Testis (tissue), 3 donors: ENCODE measurements around the gene RNF166. TPM values are rescaled to one million over a fixed set of nuclear protein-coding genes. Genes with fewer than 3 reads are reported as not detected.

ENCODE experiments used
- DNase-seq: peaks from one replicate; pipeline ENCODE4 v3.0.0-alpha.2; 2019
- H3K27ac ChIP-seq, 2 donors: fragments of 200-600 bp; sonication (generic); one replicate each; pipeline ENCODE4 v1.5.1; 2019
- H3K27me3 ChIP-seq: fragments of 200-600 bp; sonication (generic); one replicate; pipeline ENCODE4 v1.5.1; 2019
- H3K36me3 ChIP-seq: fragments of 200-600 bp; sonication (generic); one replicate; pipeline ENCODE4 v1.5.1; 2017; ENCODE audit warnings: low read depth; ENCODE audit errors: missing control alignments
- H3K4me1 ChIP-seq: fragments of 200-600 bp; sonication (generic); one replicate; pipeline ENCODE4 v1.5.1; 2019
- H3K4me3 ChIP-seq, 2 donors: fragments of 200-600 bp; sonication (generic); one replicate each; pipeline ENCODE4 v1.5.1; 2017 to 2019
- H3K9me3 ChIP-seq: fragments of 200-600 bp; sonication (generic); one replicate; pipeline ENCODE4 v1.5.1; 2017
- POLR2A ChIP-seq: fragments of 450-650 bp; IDR thresholded peaks from one replicate; pipeline ENCODE4 v1.6.1; 2017; ENCODE audit warnings: antibody characterized with exemption, mild to moderate bottlenecking, moderate library complexity
- WGBS, 2 donors: methylation state at CpG; one replicate each; pipeline ENCODE4 v1.1.5; 2018; 5-methylcytosine and 5-hydroxymethylcytosine counted together
- intact Hi-C: fragments of 100-400 bp; cut with DNase I; formaldehyde crosslinking; loops from one replicate; pipeline ENCODE4 v1.15.1; 2023; ENCODE audit warnings: low total_unique reads
- polyA plus RNA-seq: library from polyadenylated mRNA; stranded (reverse); fragments of 350-450 nt; fragmentation: Illumina TruSeq; extraction: RNeasy Lipid Tissue Mini Kit (QIAGEN cat#74804); gene quantifications from one replicate; pipeline ENCODE4 v1.2.3, GENCODE V29; 2014; ENCODE audit warnings: low read depth, low replicate concordance; ENCODE audit not compliant: insufficient read depth
- total RNA-seq, 2 donors: library from RNA; depleted of rRNA; stranded (reverse); fragments of >200 nt; gene quantifications; one replicate each; pipeline ENCODE4 v1.2.3, GENCODE V29; 2016
- TF ChIP-seq, protein P1 (sequence below), 3 experiments: fragments of 450-650 bp in 2 of 3; fragments of 200-600 bp in 1 of 3; sonication (generic) in 1 of 3; IDR thresholded peaks; one replicate each; pipeline ENCODE4 v1.5.1; 2016 to 2019; ENCODE audit warnings: antibody characterized with exemption in 3 of 3, mild to moderate bottlenecking in 2 of 3, moderate library complexity in 1 of 3

Gene RNF166
- total and polyA plus RNA-seq, 3 donors from 2014 or later = 18.3 to 41.3 (median 37.4) TPM

DNA sequence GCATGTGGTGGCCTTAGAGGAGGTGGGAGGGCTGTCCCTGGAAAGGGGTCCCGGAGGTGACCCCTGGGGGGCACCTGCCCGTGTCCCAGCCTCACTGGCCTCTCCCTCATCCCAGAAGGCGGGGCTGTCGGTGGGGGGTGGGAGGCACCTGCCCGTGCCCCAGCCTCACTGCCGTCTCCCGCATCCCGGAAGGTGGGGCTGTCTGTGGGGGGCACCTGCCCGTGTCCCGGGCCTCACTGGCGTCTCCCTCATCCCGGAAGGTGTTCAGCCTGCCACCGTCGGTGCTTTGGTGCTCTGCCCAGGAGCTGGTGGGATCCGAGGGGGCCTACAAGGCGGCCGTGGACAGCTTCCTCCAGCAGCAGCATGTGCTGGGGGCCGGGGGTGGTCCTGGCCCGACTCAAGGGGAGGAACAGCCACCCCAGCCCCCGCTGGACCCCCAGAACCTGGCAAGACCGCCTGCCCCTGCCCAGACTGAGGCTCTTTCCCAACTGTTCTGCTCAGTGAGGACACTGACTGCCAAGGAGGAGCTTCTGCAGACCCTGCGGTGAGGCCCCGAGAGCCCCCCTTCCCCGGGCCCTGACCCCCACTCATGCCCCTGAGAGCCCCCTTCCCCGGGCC is 6.3 kb upstream of the RNF166 start:
- Histone ChIP-seq H3K27ac (no peak overlapping the region), H3K4me3 (no peak overlapping the region), H3K9me3 (no peaks in the 10 kb centered on the region), H3K36me3 (no peaks in the 10 kb centered on the region), H3K27me3 (no peaks in the 10 kb centered on the region), H3K4me1 (peaks cover under 1% of the 10 kb centered on the region)
- DNase-seq = no peak
- intact Hi-C loops = no loop called here
- TF ChIP-seq POLR2A = no peak
- TF ChIP-seq, protein P1, sequence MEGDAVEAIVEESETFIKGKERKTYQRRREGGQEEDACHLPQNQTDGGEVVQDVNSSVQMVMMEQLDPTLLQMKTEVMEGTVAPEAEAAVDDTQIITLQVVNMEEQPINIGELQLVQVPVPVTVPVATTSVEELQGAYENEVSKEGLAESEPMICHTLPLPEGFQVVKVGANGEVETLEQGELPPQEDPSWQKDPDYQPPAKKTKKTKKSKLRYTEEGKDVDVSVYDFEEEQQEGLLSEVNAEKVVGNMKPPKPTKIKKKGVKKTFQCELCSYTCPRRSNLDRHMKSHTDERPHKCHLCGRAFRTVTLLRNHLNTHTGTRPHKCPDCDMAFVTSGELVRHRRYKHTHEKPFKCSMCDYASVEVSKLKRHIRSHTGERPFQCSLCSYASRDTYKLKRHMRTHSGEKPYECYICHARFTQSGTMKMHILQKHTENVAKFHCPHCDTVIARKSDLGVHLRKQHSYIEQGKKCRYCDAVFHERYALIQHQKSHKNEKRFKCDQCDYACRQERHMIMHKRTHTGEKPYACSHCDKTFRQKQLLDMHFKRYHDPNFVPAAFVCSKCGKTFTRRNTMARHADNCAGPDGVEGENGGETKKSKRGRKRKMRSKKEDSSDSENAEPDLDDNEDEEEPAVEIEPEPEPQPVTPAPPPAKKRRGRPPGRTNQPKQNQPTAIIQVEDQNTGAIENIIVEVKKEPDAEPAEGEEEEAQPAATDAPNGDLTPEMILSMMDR (IDR thresholded peaks at IDR 0.05) = no peak
- WGBS, 2 donors = 80 to 90% methylated on average over 2 to 24 of the region's 25 CpGs

DNA sequence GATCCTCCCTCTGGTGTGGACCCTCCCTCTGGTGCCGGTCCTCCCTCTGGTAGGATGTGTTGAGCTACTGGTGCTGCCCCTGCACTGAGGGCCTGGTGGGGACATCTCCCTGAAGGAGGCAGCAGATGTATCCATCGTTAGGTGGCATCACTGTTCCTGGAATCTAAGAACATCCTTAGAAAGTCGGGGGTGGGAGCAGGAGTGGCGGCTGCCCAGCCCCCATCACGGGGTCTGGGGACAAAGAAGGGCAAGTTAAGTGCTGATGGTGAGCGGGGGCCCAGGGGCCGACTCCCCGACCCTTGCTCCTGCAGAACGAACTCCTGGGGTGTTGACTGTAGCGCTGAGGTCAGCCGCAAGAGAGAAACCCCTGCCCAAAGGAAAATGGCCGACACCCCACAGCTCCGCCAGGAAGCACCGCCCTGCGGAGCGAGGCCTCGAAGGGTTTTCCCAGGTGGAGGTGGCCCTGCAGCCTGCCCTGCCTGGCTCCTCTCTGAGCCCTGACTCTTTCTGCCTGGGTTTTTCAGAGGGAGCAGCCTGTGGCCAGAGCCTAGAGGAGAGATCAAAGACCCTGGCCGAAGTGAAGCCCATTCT is 5.6 kb upstream of the RNF166 start:
- WGBS, 2 donors = 83% methylated on average over 6 to 17 of the region's 18 CpGs

DNA sequence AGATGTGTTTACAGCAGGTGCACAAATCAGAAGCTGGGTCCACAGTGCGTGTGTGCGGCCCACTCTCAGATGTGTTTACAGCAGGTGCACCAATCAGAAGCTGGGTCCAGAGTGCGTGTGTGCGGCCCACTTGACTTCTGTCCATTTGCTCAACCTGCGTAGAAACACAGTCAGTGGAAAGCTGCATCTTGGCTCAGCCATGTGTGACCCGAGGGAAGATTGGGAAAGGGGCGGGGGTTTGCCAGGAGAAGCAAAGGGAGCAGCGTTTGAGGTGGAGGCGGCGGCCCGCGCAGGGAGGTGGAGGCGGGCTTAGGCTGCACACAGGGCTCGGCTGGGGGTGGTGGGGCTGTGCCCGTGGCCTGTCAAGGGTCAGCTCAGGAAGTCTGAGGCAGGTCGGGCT is 4.3 kb upstream of the RNF166 start:
- H3K4me3 ChIP-seq = no peak overlapping the region
- H3K27ac ChIP-seq = no peak overlapping the region
- no peak for DNase-seq
- 75 to 81% methylated on average over 14 to 15 of the region's 16 CpGs for WGBS, 2 donors
- no peaks in the 10 kb centered on the region for H3K27me3 ChIP-seq
- no peaks in the 10 kb centered on the region for H3K36me3 ChIP-seq
- TF ChIP-seq, protein P1 (IDR thresholded peaks at IDR 0.05) = no peak
- no peak for TF ChIP-seq POLR2A
- H3K4me1 ChIP-seq = peaks cover 9% of the 10 kb centered on the region
- intact Hi-C loops = no loop called here
- no peaks in the 10 kb centered on the region for H3K9me3 ChIP-seq

More for the DNA sequence above, 5.6 kb upstream of the RNF166 start:
- H3K4me3 ChIP-seq = no peak overlapping the region
- H3K9me3 ChIP-seq = no peaks in the 10 kb centered on the region
- no peaks in the 10 kb centered on the region for H3K27me3 ChIP-seq
- H3K36me3 ChIP-seq = no peaks in the 10 kb centered on the region
- intact Hi-C loops = no loop called here
- TF ChIP-seq, protein P1 (IDR thresholded peaks at IDR 0.05) = no peak
- no peak for TF ChIP-seq POLR2A
- no peak for DNase-seq
- H3K4me1 ChIP-seq = peaks cover 6% of the 10 kb centered on the region
- H3K27ac ChIP-seq = no peak overlapping the region

DNA sequence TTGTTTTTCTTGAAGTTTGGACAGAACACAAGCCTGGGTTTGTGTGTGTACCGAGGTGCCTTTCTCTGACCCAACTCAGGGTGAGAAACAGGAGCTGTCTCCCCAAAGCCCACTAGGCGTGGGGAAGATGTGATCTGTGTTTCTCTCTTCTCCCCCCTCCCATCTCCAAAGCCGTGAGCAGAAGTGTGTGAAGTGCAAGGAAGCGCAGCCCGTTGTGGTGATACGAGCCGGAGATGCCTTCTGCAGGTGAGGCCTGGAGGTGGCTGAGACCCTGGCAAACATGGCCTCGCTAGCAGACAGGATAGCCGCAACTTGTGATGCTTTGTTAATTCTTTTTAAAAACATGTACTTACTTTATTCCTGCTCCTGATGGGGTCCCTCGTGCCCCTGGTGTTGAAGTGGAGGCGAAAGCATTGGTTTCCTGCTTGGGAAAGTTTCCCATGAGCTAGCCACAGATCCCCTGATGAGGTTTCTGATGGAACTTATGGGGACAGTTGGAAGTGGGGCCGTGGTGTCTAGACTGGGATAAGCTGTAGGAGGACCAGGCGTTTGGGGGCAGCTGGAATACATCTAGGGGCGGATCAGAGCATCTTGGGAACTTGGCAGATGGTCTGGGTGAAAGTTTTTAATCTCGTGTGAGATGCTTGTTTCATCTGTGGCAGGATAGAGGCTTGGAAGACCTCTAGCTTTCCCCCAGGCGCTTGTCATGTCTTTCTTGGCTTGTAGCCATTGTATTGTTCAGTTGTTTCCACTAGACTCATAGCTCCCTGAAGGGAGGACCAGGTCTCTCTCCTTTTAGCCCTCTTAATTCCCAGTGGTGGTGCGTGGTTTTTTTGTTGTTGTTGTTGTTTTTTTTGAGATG is 988 bp upstream of the RNF166 start:
- H3K27me3 ChIP-seq = no peaks in the 10 kb centered on the region
- TF ChIP-seq, protein P1 (IDR thresholded peaks at IDR 0.05) = no peak
- TF ChIP-seq POLR2A = no peak
- H3K9me3 ChIP-seq = no peaks in the 10 kb centered on the region
- H3K27ac ChIP-seq = peak overlapping the region in 1 of 2 donors; percentile 22
- 25 to 28% methylated on average over 17 of the region's 17 CpGs for WGBS, 2 donors
- peaks cover 25% of the 10 kb centered on the region for H3K4me1 ChIP-seq
- intact Hi-C loops = no loop called here
- H3K36me3 ChIP-seq = no peaks in the 10 kb centered on the region
- H3K4me3 ChIP-seq = peak overlapping the region; percentile 92 to 98
- DNase-seq = no peak
